SH-SY5Y (cell line): ENCODE data around the gene NAGK.

Experiments used
- GATA2 ChIP-seq: IDR thresholded peaks from 2 replicates; pipeline ENCODE4 v1.6.1; 2011; ENCODE audit warnings: mild to moderate bottlenecking, low read depth, low read length
- GATA3 ChIP-seq: IDR thresholded peaks from 2 replicates; pipeline ENCODE4 v1.6.1; 2011; ENCODE audit warnings: low read depth, mild to moderate bottlenecking, low read length, moderate library complexity

GRCh38 chr2:71048096-71048495 lies 20.4 kb upstream of the NAGK start:
- TF ChIP-seq GATA2 (no peak), GATA3 (no peak)
